ENCODE measurements around the gene OSBP2.

OSBP2 gene

GRCh38 chr22:30891781-30892180 lies 197.1 kb downstream of the OSBP2 start:
- no peak for TF ChIP-seq REST (IDR thresholded peaks at IDR 0.05; ENCODE audit: insufficient read depth in 1 of 2, low read depth in 2 of 2, low read length in 2 of 2)
- TF ChIP-seq TAF1 (IDR thresholded peaks at IDR 0.05; ENCODE audit: borderline replicate concordance, insufficient read depth, low read length): no peak
- TF ChIP-seq POLR2AphosphoS5 (IDR thresholded peaks at IDR 0.05; ENCODE audit: low read depth, low read length): no peak

DNA sequence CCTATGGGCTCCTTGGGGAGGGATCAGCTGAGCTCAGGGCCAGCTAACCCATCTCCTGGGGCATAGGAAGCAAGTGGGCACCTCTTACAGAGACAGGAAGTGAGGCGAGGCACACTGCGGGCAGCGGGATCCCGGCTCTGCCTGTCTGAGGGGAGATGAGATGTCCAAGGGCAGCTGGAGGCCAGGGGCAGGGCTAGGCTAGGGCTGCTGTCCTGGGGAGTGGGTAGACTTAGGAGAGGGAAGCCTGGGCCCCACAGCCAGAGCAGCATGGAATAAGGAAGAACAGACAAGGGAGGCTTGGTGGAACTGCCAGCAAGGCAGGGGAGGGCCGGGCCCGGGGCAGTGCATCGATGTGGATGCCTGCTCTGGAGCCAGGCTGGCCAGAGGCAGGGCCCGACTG lies 197.6 kb downstream of the OSBP2 start:
- no peak for TF ChIP-seq TAF1 (IDR thresholded peaks at IDR 0.05; ENCODE audit: borderline replicate concordance, insufficient read depth, low read length)
- no peak for TF ChIP-seq FOXP2 (optimal IDR thresholded peaks at IDR 0.05; ENCODE audit: borderline replicate concordance, extremely low read depth, extremely low read length, insufficient read depth)
- no peak for TF ChIP-seq SIN3A (IDR thresholded peaks at IDR 0.05; ENCODE audit: borderline replicate concordance, insufficient read depth, low read length)

- TF ChIP-seq REST (IDR thresholded peaks at IDR 0.05; ENCODE audit: insufficient read depth in 1 of 2, low read depth in 2 of 2, low read length in 2 of 2): no peak
- TF ChIP-seq TAF1 (IDR thresholded peaks at IDR 0.05; ENCODE audit: borderline replicate concordance, insufficient read depth, low read length): no peak
- no peak for TF ChIP-seq POLR2AphosphoS5 (IDR thresholded peaks at IDR 0.05; ENCODE audit: low read depth, low read length)
- TF ChIP-seq FOXP2 (optimal IDR thresholded peaks at IDR 0.05; ENCODE audit: borderline replicate concordance, extremely low read depth, extremely low read length, insufficient read depth): no peak
Measured at GRCh38 chr22:30892731-30893221, 198.1 kb downstream of the OSBP2 start.

DNA sequence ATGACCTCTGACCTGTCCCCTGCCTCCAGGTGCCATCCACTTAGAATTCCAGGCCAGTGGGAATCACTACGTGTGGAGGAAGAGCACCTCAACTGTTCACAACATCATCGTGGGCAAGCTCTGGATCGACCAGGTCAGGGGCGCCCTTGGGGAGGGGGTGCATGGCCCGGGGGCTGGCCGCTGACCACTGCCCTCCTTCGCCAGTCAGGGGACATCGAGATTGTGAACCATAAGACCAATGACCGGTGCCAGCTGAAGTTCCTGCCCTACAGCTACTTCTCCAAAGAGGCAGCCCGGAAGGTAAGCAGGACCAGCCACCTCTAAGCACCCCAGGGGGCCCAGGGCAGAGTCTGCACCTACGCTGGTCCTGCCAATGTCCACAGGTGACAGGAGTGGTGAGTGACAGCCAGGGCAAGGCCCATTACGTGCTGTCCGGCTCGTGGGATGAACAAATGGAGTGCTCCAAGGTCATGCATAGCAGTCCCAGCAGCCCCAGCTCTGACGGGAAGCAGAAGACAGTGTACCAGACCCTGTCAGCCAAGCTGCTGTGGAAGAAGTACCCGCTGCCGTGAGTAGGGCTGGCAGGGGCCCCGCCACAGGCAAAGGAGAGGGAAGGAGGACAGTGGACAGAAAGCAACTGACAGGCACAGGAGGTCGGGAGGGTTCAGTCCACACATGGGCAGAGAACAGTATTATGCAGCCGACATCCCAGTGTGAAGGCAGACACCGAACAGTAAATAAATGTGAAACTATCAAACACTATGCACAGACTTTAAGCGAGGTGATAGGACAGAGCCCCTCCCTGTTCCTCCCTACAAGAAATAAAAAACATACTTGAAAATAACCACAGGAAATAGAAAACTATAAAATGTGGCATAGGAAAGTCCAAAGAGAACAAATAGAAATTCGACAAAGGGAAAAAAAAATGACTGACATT lies 199.0 kb downstream of the OSBP2 start:
- no peak for TF ChIP-seq FOXP2 (optimal IDR thresholded peaks at IDR 0.05; ENCODE audit: borderline replicate concordance, extremely low read depth, extremely low read length, insufficient read depth)
- TF ChIP-seq POLR2AphosphoS5 (IDR thresholded peaks at IDR 0.05; ENCODE audit: low read depth, low read length): no peak
- no peak for TF ChIP-seq TAF1 (IDR thresholded peaks at IDR 0.05; ENCODE audit: borderline replicate concordance, insufficient read depth, low read length)
- TF ChIP-seq SIN3A (IDR thresholded peaks at IDR 0.05; ENCODE audit: borderline replicate concordance, insufficient read depth, low read length): no peak
- no peak for TF ChIP-seq REST (IDR thresholded peaks at IDR 0.05; ENCODE audit: insufficient read depth in 1 of 2, low read depth in 2 of 2, low read length in 2 of 2)

GRCh38 chr22:30894371-30894740 lies 199.7 kb downstream of the OSBP2 start:
- TF ChIP-seq POLR2AphosphoS5 (IDR thresholded peaks at IDR 0.05; ENCODE audit: low read depth, low read length) (no peak), TAF1 (IDR thresholded peaks at IDR 0.05; ENCODE audit: borderline replicate concordance, insufficient read depth, low read length) (no peak), REST (IDR thresholded peaks at IDR 0.05; ENCODE audit: insufficient read depth in 1 of 2, low read depth in 2 of 2, low read length in 2 of 2) (no peak), FOXP2 (optimal IDR thresholded peaks at IDR 0.05; ENCODE audit: borderline replicate concordance, extremely low read depth, extremely low read length, insufficient read depth) (no peak), SIN3A (IDR thresholded peaks at IDR 0.05; ENCODE audit: borderline replicate concordance, insufficient read depth, low read length) (no peak)

Data from PFSK-1 (cell line).